Central memory CD8-positive, alpha-beta T cell (primary cell): ENCODE results near the gene CNRIP1.
A peak's percentile ranks its signal among the peaks of the same experiment; 100 is the strongest.

Source experiments
- ATAC-seq: fragments of 150-1000 bp; cut with Tn5 transposase; replicated peaks from 2 replicates; pipeline ENCODE4 v1.10.0; 2022; ENCODE audit warnings: mild to moderate bottlenecking, moderate FRiP score, moderate number of reproducible peaks; ENCODE audit not compliant: poor library complexity, severe bottlenecking; ENCODE audit errors: extremely low read depth
- DNase-seq, 2 donors: peaks; one replicate each; pipeline ENCODE4 v3.0.0; 2021; ENCODE audit warnings: low spot score in 2 of 2
- H3K27ac Mint-ChIP-seq: one replicate; pipeline ENCODE4 v1.8.0; 2022; ENCODE audit warnings: low read depth, mild to moderate bottlenecking, moderate library complexity, mixed read lengths
- H3K27me3 Mint-ChIP-seq: one replicate; pipeline ENCODE4 v1.8.0; 2022; ENCODE audit warnings: mixed read lengths
- H3K36me3 Mint-ChIP-seq: one replicate; pipeline ENCODE4 v1.8.0; 2022; ENCODE audit warnings: mild to moderate bottlenecking, moderate library complexity, mixed read lengths; ENCODE audit not compliant: insufficient read depth
- H3K4me1 Mint-ChIP-seq: one replicate; pipeline ENCODE4 v1.8.0; 2022; ENCODE audit warnings: mixed read lengths
- H3K4me3 Mint-ChIP-seq: one replicate; pipeline ENCODE4 v1.8.0; 2022; ENCODE audit warnings: mild to moderate bottlenecking, moderate library complexity, mixed read lengths
- H3K9me3 Mint-ChIP-seq: one replicate; pipeline ENCODE4 v1.8.0; 2022; ENCODE audit warnings: mixed read lengths

Gene CNRIP1

GRCh38 chr2:68280796-68281195, 39.0 kb downstream of the CNRIP1 start:
- no peaks in the 10 kb centered on the region for H3K9me3 Mint-ChIP-seq
- no peak for ATAC-seq
- no peak overlapping the region for H3K27ac Mint-ChIP-seq
- no peaks in the 10 kb centered on the region for H3K36me3 Mint-ChIP-seq
- no peak for DNase-seq
- peaks cover 35% of the 10 kb centered on the region for H3K27me3 Mint-ChIP-seq
- H3K4me1 Mint-ChIP-seq: no peaks in the 10 kb centered on the region
- H3K4me3 Mint-ChIP-seq: no peak overlapping the region

DNA sequence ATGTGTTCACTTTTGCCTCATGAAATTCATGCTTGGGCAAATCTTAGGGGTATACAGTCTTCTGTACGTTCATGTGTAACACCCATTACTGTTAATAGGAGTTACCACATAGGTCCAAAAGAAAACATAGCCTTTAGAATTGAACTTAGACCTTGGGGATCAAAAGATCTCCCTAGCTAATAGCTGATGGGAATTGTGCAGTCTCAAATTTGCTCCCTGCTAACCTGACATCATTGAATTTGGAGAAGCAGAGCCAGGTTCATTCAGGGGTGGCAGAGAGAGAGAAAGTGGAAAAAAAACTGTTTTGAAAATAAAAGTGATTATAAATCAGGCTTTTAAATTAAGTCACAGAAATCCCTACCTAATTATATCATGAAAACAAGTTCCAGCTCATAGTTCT, 39.4 kb downstream of the CNRIP1 start:
- Mint-ChIP-seq H3K27ac (no peak overlapping the region), H3K27me3 (peaks cover 35% of the 10 kb centered on the region), H3K9me3 (no peaks in the 10 kb centered on the region), H3K36me3 (no peaks in the 10 kb centered on the region), H3K4me3 (no peak overlapping the region), H3K4me1 (no peaks in the 10 kb centered on the region)
- DNase-seq (no peak), ATAC-seq (no peak)

- ATAC-seq: no peak
- no peak overlapping the region for H3K4me3 Mint-ChIP-seq
- no peak for DNase-seq
- H3K9me3 Mint-ChIP-seq: no peaks in the 10 kb centered on the region
- H3K27ac Mint-ChIP-seq: no peak overlapping the region
- H3K27me3 Mint-ChIP-seq: peaks cover 36% of the 10 kb centered on the region
- no peaks in the 10 kb centered on the region for H3K4me1 Mint-ChIP-seq
- H3K36me3 Mint-ChIP-seq: no peaks in the 10 kb centered on the region
Measured at GRCh38 chr2:68279691-68280090, 40.1 kb downstream of the CNRIP1 start.

DNA sequence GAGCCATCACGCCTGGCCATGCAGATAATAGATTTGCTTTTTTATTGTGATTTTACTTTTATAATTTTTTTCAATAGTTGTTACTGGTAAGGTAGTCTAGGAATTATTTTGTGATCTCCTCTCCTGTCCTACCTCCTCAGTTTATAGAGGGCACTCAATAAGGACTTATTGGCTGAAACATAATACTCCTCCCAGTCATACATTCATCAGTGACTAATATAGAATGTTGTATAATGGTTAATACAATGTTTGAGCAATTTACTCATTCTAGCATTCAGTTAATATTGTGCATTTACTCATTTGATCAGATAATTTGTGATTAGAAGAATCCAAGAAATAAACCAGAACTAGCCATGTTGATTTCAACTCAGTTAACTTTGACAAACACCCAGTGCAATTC, 41.6 kb downstream of the CNRIP1 start:
- Mint-ChIP-seq H3K4me1 (no peaks in the 10 kb centered on the region), H3K27ac (no peak overlapping the region)

GRCh38 chr2:68274022-68274421, 45.7 kb downstream of the CNRIP1 start:
- DNase-seq (no peak), ATAC-seq (no peak)
- H3K9me3 Mint-ChIP-seq: no peaks in the 10 kb centered on the region
- H3K27ac Mint-ChIP-seq: no peak overlapping the region
- H3K27me3 Mint-ChIP-seq: peaks cover 54% of the 10 kb centered on the region
- H3K36me3 Mint-ChIP-seq: no peaks in the 10 kb centered on the region
- H3K4me1 Mint-ChIP-seq: no peaks in the 10 kb centered on the region
- H3K4me3 Mint-ChIP-seq: no peak overlapping the region

More for the DNA sequence above, 41.6 kb downstream of the CNRIP1 start:
- no peaks in the 10 kb centered on the region for H3K36me3 Mint-ChIP-seq
- DNase-seq (no peak), ATAC-seq (no peak)
- no peak overlapping the region for H3K4me3 Mint-ChIP-seq
- H3K9me3 Mint-ChIP-seq: no peaks in the 10 kb centered on the region
- H3K27me3 Mint-ChIP-seq: peaks cover 37% of the 10 kb centered on the region

- H3K36me3 Mint-ChIP-seq: peaks cover 1% of the 10 kb centered on the region
- no peak overlapping the region for H3K27ac Mint-ChIP-seq
- H3K4me3 Mint-ChIP-seq: no peak overlapping the region
- no peak for ATAC-seq
- H3K9me3 Mint-ChIP-seq: no peaks in the 10 kb centered on the region
- no peak for DNase-seq
- no peaks in the 10 kb centered on the region for H3K4me1 Mint-ChIP-seq
- peaks cover 49% of the 10 kb centered on the region for H3K27me3 Mint-ChIP-seq
Measured at GRCh38 chr2:68272246-68272994, 47.3 kb downstream of the CNRIP1 start.

DNA sequence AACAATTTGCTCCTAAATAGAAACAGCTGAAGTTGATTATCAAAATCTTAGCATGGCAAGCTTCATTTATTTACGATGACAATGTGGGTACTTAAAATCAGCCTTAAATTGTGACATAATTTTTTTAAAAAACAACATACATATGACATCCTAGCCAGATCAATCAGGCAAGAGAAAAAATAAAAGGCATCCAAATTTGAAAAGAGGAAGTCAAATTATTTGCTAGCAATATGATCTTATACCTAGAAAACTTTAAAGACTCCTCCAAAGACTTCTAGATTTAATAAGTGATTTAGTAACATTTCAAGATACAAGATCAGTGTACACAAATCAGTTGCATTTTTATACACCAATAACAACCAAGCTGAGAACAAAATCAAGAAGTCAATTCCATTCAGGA, 53.1 kb downstream of the CNRIP1 start:
- Mint-ChIP-seq H3K27ac (no peak overlapping the region), H3K4me3 (no peak overlapping the region), H3K9me3 (no peaks in the 10 kb centered on the region), H3K36me3 (peaks cover 1% of the 10 kb centered on the region), H3K27me3 (peaks cover 15% of the 10 kb centered on the region), H3K4me1 (no peaks in the 10 kb centered on the region)
- no peak for DNase-seq
- no peak for ATAC-seq

DNA sequence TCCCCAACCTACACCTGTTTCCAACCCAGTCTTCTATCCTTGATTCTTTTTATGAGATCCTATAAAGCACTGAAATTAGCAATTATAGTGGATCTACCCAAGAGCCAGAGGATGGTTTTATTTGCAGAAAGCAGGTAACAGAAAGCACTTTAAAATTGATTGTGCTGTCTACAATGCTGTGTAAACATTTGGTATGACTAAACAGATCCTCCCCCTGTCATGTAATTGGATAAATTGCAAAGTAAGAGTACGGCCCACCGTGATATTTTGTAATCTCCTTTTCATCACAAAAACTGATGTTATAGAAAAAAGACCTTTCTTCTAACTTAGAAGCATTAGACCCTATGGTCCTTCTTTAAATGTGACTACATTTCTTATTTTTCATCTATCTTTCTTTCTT, 56.1 kb downstream of the CNRIP1 start:
- Mint-ChIP-seq H3K27ac (no peak overlapping the region), H3K4me1 (no peaks in the 10 kb centered on the region)
- ATAC-seq: no peak

GRCh38 chr2:68258851-68259250, 60.9 kb downstream of the CNRIP1 start:
- Mint-ChIP-seq H3K27me3 (no peaks in the 10 kb centered on the region), H3K9me3 (no peaks in the 10 kb centered on the region), H3K36me3 (no peaks in the 10 kb centered on the region), H3K4me3 (no peak overlapping the region), H3K4me1 (peaks cover 8% of the 10 kb centered on the region), H3K27ac (no peak overlapping the region)
- no peak for ATAC-seq
- DNase-seq: no peak

More for the DNA sequence above, 56.1 kb downstream of the CNRIP1 start:
- Mint-ChIP-seq H3K36me3 (peaks cover 1% of the 10 kb centered on the region), H3K27me3 (peaks cover 9% of the 10 kb centered on the region), H3K4me3 (no peak overlapping the region), H3K9me3 (no peaks in the 10 kb centered on the region)
- no peak for DNase-seq

DNA sequence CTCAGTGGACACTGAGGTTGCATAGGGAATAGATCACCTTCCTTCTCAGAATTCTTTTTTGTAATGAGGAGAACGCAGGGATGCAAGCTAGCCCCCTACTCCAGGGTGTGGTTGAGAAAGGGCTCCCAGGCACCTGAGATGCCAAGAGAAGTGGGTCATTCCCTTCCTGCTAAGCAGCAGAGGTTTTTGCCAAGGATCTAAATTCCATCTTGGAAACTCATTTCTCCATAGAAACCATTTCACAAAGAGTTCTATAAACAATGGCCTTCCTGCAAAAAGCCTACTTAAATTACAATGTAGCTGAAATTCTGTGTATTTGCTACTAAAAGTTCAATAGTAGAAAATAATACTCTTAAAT, 63.7 kb downstream of the CNRIP1 start:
- DNase-seq: no peak
- Mint-ChIP-seq H3K36me3 (peaks cover 21% of the 10 kb centered on the region), H3K27ac (no peak overlapping the region), H3K4me3 (no peak overlapping the region), H3K27me3 (no peaks in the 10 kb centered on the region), H3K9me3 (no peaks in the 10 kb centered on the region), H3K4me1 (peaks cover 21% of the 10 kb centered on the region)
- no peak for ATAC-seq

- Mint-ChIP-seq H3K4me3 (peak overlapping the region; percentile 86), H3K9me3 (no peaks in the 10 kb centered on the region), H3K27ac (peak overlapping the region; percentile 91), H3K36me3 (peaks cover 24% of the 10 kb centered on the region), H3K27me3 (no peaks in the 10 kb centered on the region), H3K4me1 (peaks cover 35% of the 10 kb centered on the region)
- DNase-seq (no peak), ATAC-seq (no peak)
Measured at GRCh38 chr2:68253219-68254068, 66.3 kb downstream of the CNRIP1 start.

- Mint-ChIP-seq H3K9me3 (no peaks in the 10 kb centered on the region), H3K36me3 (peaks cover 24% of the 10 kb centered on the region), H3K4me3 (peak within 1 kb of the TSS; percentile 86), H3K4me1 (peaks cover 35% of the 10 kb centered on the region), H3K27me3 (no peaks in the 10 kb centered on the region), H3K27ac (peak within 1 kb of the TSS; percentile 91)
- peak; percentile 79 for ATAC-seq
- peak; percentile 86 to 91 for DNase-seq
Measured at GRCh38 chr2:68252400-68253218, 67.1 kb downstream of the CNRIP1 start, which contains the start of gene PPP3R1. PPP3R1 (minus strand) TSS chr2:68252532; CDS start chr2:68252127, 405 bp downstream.
